Loucy (cell line): ENCODE results near the gene ENHO.

ENCODE experiments used
- H2AFZ ChIP-seq: fragments of 200-600 bp; sonication (generic); 2 replicates; pipeline ENCODE4 v1.6.0; 2016; ENCODE audit warnings: antibody characterized with exemption, mild to moderate bottlenecking, low read length, moderate library complexity
- H3F3A ChIP-seq: fragments of 200-600 bp; 2 replicates; pipeline ENCODE4 v1.6.0; 2016; ENCODE audit warnings: antibody characterized with exemption, low read depth, mild to moderate bottlenecking
- H3K27me3 ChIP-seq: fragments of 200-600 bp; sonication (generic); 2 replicates; pipeline ENCODE4 v1.6.1; 2014; ENCODE audit warnings: low read length, mild to moderate bottlenecking; ENCODE audit not compliant: insufficient read depth, poor library complexity, severe bottlenecking
- H3K36me3 ChIP-seq: fragments of 200-600 bp; sonication (generic); 2 replicates; pipeline ENCODE4 v1.6.1; 2016; ENCODE audit warnings: low read length; ENCODE audit not compliant: insufficient read depth
- H3K4me1 ChIP-seq: fragments of 200-600 bp; sonication (generic); 2 replicates; pipeline ENCODE4 v1.5.1; 2014; ENCODE audit warnings: low read length, mild to moderate bottlenecking; ENCODE audit not compliant: insufficient read depth, poor library complexity, severe bottlenecking
- H3K4me2 ChIP-seq: fragments of 200-600 bp; sonication (generic); 2 replicates; pipeline ENCODE4 v1.6.0; 2014; ENCODE audit warnings: antibody characterized with exemption, low read length, low read depth, mild to moderate bottlenecking; ENCODE audit not compliant: poor library complexity, severe bottlenecking
- H3K4me3 ChIP-seq: fragments of 200-600 bp; sonication (generic); 2 replicates; pipeline ENCODE4 v1.5.1; 2014; ENCODE audit warnings: low read length, mild to moderate bottlenecking, mixed read lengths; ENCODE audit not compliant: poor library complexity, severe bottlenecking
- H3K79me2 ChIP-seq: fragments of 200-600 bp; sonication (generic); 2 replicates; pipeline ENCODE4 v1.6.1; 2014; ENCODE audit warnings: low read length; ENCODE audit not compliant: insufficient read depth
- H3K9ac ChIP-seq: fragments of 200-600 bp; sonication (generic); 2 replicates; pipeline ENCODE4 v1.6.0; 2014; ENCODE audit warnings: mild to moderate bottlenecking, low read depth, low read length, moderate library complexity; ENCODE audit not compliant: poor library complexity, severe bottlenecking
- H3K9me2 ChIP-seq: fragments of 200-600 bp; sonication (generic); replicated peaks from 2 replicates; pipeline ENCODE4 v1.6.1; 2016; ENCODE audit warnings: low read depth, low read length, mixed read lengths
- H3K9me3 ChIP-seq: fragments of 200-600 bp; sonication (generic); 2 replicates; pipeline ENCODE4 v1.6.1; 2014; ENCODE audit warnings: mild to moderate bottlenecking, antibody characterized with exemption, low read length, low read depth; ENCODE audit not compliant: insufficient read depth
- H4K20me1 ChIP-seq: fragments of 200-600 bp; sonication (generic); 2 replicates; pipeline ENCODE4 v1.6.0; 2014; ENCODE audit warnings: antibody characterized with exemption, low read length, mild to moderate bottlenecking; ENCODE audit not compliant: insufficient read depth, poor library complexity, severe bottlenecking
- CTCF ChIP-seq: fragments of 200-600 bp; sonication (generic); conservative IDR thresholded peaks from 2 replicates; pipeline ENCODE4 v1.5.1; 2014; ENCODE audit warnings: mild to moderate bottlenecking, antibody characterized with exemption, low read length
- EZH2phosphoT487 ChIP-seq: fragments of 200-600 bp; IDR thresholded peaks from 2 replicates; pipeline ENCODE4 v1.6.1; 2018; ENCODE audit warnings: antibody characterized with exemption, mild to moderate bottlenecking, moderate library complexity, borderline replicate concordance

The ENHO gene

GRCh38 chr9:34552606-34552981, 29.8 kb upstream of the ENHO start:
- Histone ChIP-seq H3K9me3 (no peaks in the 10 kb centered on the region), H4K20me1 (no peaks in the 10 kb centered on the region), H3F3A (no peaks in the 10 kb centered on the region), H2AFZ (no peak overlapping the region), H3K4me2 (no peak overlapping the region), H3K9me2 (no peaks in the 10 kb centered on the region), H3K4me3 (no peak overlapping the region), H3K36me3 (no peaks in the 10 kb centered on the region), H3K9ac (no peak overlapping the region), H3K4me1 (no peaks in the 10 kb centered on the region), H3K79me2 (no peaks in the 10 kb centered on the region), H3K27me3 (no peaks in the 10 kb centered on the region)
- no peak for TF ChIP-seq EZH2phosphoT487
- no peak for TF ChIP-seq CTCF

- no peaks in the 10 kb centered on the region for H3F3A ChIP-seq
- no peaks in the 10 kb centered on the region for H3K9me3 ChIP-seq
- no peaks in the 10 kb centered on the region for H3K79me2 ChIP-seq
- H3K36me3 ChIP-seq: no peaks in the 10 kb centered on the region
- no peaks in the 10 kb centered on the region for H3K27me3 ChIP-seq
- H3K9ac ChIP-seq: no peak overlapping the region
- no peaks in the 10 kb centered on the region for H4K20me1 ChIP-seq
- TF ChIP-seq CTCF (no peak), EZH2phosphoT487 (no peak)
- no peak overlapping the region for H3K4me3 ChIP-seq
- H2AFZ ChIP-seq: no peak overlapping the region
- no peaks in the 10 kb centered on the region for H3K9me2 ChIP-seq
- H3K4me2 ChIP-seq: no peak overlapping the region
- H3K4me1 ChIP-seq: no peaks in the 10 kb centered on the region
Measured at GRCh38 chr9:34551751-34552605, 29.2 kb upstream of the ENHO start.

GRCh38 chr9:34550681-34551270, 28.0 kb upstream of the ENHO start:
- Histone ChIP-seq H3F3A (no peaks in the 10 kb centered on the region), H3K9me3 (no peaks in the 10 kb centered on the region), H3K9me2 (no peaks in the 10 kb centered on the region), H3K27me3 (no peaks in the 10 kb centered on the region), H3K9ac (no peak overlapping the region), H3K4me3 (no peak overlapping the region), H3K4me1 (no peaks in the 10 kb centered on the region), H3K79me2 (no peaks in the 10 kb centered on the region), H3K36me3 (no peaks in the 10 kb centered on the region), H4K20me1 (no peaks in the 10 kb centered on the region), H3K4me2 (no peak overlapping the region), H2AFZ (no peak overlapping the region)
- TF ChIP-seq CTCF (no peak), EZH2phosphoT487 (no peak)
